Activated naive CD8-positive, alpha-beta T cell (primary cell): Measurements from ENCODE around the gene GSTM4.

Experiments used
- H3K27ac Mint-ChIP-seq: one replicate; pipeline ENCODE4 v1.8.0; 2021; ENCODE audit warnings: mixed read lengths
- H3K27me3 Mint-ChIP-seq: one replicate; pipeline ENCODE4 v1.8.0; 2021; ENCODE audit warnings: mixed read lengths
- H3K36me3 Mint-ChIP-seq: one replicate; pipeline ENCODE4 v1.8.0; 2021; ENCODE audit warnings: mixed read lengths
- H3K4me1 Mint-ChIP-seq: one replicate; pipeline ENCODE4 v1.8.0; 2021; ENCODE audit warnings: low read depth, mixed read lengths
- H3K4me3 Mint-ChIP-seq: one replicate; pipeline ENCODE4 v1.8.0; 2021; ENCODE audit warnings: mild to moderate bottlenecking, mixed read lengths
- H3K9me3 Mint-ChIP-seq: one replicate; pipeline ENCODE4 v1.8.0; 2021; ENCODE audit warnings: low read depth, mixed read lengths

GSTM4 gene

DNA sequence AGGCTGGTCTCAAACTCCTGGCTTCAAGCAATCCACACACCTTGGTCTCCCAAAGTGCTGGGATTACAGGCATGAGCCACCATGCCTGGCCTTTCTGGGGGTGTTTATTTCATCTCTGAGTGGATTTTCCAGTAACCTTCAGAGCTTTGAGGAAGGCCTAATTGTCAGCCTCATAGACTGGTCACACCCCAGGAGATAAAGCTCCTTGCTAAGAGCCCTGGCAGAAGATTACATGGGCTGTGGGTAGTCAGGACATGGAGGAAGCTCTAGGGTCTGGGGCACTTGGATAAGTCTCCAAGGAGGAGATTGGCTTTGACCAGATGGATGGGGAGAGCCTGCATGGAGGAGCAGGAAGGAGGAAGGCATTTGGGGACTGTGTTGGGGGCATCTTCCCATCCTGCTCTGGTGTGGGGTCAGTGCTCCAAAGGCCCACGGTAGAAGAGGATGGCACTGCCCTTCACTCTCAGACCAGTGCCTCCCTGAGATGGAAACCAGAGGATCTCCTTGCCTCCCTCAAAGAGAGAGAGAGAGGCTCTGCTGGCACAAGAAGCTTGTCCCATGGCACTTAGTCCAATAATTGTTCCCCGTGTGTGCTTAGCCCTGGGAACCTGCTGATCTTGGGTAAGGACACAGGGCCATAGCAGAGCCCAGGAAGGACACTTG lies 14.7 kb upstream of the GSTM4 start:
- no peaks in the 10 kb centered on the region for H3K36me3 Mint-ChIP-seq
- H3K9me3 Mint-ChIP-seq: no peaks in the 10 kb centered on the region
- no peak overlapping the region for H3K4me3 Mint-ChIP-seq
- no peak overlapping the region for H3K27ac Mint-ChIP-seq
- peaks cover 3% of the 10 kb centered on the region for H3K4me1 Mint-ChIP-seq
- peaks cover 2% of the 10 kb centered on the region for H3K27me3 Mint-ChIP-seq

DNA sequence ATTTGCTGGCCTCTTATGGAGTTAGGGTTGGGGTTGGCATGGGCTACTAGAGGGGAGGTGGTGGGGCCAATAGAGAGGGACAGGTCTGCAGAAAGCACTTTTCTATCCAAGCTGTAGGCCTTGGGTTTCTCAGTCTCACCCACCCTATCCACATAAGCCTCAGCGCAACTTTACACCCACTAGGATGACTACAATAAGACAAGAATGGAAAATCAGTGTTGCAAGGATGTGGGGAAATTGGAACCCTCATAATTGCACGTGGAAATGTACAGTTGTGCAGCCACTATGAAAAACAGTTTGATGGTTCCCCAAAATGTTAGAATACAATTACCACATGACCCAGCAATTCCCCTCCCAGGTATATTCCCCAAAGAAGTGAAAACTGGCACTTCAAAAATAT lies 14.0 kb upstream of the GSTM4 start:
- no peak overlapping the region for H3K4me3 Mint-ChIP-seq
- no peaks in the 10 kb centered on the region for H3K36me3 Mint-ChIP-seq
- no peaks in the 10 kb centered on the region for H3K9me3 Mint-ChIP-seq
- H3K27me3 Mint-ChIP-seq: peaks cover 2% of the 10 kb centered on the region
- no peak overlapping the region for H3K27ac Mint-ChIP-seq
- H3K4me1 Mint-ChIP-seq: peaks cover 3% of the 10 kb centered on the region

DNA sequence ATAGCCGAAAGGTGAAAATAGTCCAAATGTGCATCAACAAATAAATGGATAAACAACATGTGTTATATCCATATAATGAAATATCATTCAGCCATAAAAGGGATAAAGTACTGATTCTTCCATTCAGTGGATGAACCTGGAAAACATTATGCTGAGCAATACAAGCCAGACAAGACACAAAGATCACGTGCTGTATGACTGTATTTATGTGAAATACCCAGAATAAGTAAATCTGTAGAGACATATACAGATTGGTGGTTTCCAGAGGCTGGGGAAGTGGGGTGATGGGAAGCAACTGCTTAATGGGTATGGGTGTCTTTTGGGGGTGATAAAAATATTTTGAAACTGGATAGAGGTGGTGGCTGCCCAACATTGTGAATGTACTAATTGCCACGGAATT lies 13.3 kb upstream of the GSTM4 start:
- Mint-ChIP-seq H3K9me3 (no peaks in the 10 kb centered on the region), H3K27me3 (peaks cover 2% of the 10 kb centered on the region), H3K4me3 (no peak overlapping the region), H3K36me3 (no peaks in the 10 kb centered on the region), H3K27ac (no peak overlapping the region), H3K4me1 (peaks cover 3% of the 10 kb centered on the region)

DNA sequence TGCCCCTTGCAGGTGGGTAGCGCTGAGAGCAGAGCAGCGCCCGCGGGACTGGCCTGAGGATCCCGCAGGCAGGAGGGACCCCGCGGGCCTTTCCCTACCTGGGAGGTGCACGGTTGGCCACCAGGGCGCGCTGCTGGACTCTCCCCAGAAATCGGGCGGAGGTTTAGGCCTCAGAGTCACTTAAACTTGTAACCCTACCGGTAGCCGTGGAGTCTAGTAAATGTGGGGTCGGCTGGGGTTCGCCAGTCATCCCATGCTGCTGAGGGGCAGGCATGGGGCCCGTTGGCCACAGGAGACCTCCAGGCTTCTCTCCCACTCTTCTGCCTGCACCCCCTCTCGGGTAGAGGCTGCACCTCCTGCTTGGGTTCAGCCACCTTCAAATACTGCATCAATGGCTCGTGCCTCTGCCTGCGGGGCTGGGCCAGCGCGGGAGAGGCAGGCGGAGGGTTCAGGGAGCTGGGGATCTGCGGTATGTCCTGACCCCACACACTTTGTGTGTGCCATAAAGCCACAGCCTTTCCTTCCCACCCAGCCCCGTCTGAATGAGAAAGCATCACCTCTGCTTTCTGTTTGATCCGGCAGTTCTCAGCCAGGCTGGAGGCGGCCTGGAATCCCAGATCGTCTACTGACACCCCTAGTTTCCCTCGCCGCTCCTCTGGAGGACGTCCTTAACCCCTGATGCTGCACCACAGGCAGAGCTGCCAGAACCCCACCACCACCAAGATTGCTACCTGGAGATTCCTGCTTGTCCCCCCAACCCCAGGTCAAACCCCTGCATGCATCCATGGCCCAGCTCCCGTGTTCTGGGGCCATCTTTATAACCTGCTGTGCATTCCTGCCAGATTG lies 12.3 kb upstream of the GSTM4 start:
- H3K9me3 Mint-ChIP-seq: no peaks in the 10 kb centered on the region
- no peak overlapping the region for H3K27ac Mint-ChIP-seq
- peaks cover 3% of the 10 kb centered on the region for H3K4me1 Mint-ChIP-seq
- H3K36me3 Mint-ChIP-seq: no peaks in the 10 kb centered on the region
- H3K27me3 Mint-ChIP-seq: peaks cover 2% of the 10 kb centered on the region
- H3K4me3 Mint-ChIP-seq: no peak overlapping the region

DNA sequence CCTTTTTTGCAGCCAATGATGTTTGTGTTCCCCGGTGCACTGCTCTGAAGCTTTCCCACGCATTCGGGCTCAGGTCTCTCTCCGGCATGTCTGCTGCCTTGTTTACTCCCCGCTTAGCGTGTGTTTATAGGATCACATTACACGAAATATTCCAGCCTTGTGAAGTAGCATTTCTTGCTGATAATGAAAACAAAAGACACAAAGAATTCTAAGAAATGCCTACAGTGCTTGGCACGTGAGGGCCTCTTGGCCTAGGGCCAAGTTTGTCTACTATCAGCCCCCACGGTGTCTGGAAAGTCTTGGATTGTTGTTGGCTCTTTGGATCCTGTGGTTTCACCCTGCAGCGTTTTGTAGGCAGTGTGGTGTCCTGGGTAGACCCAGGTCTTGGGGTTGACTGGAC lies 11.2 kb upstream of the GSTM4 start:
- H3K36me3 Mint-ChIP-seq: no peaks in the 10 kb centered on the region
- peaks cover 2% of the 10 kb centered on the region for H3K27me3 Mint-ChIP-seq
- no peaks in the 10 kb centered on the region for H3K9me3 Mint-ChIP-seq
- peaks cover 3% of the 10 kb centered on the region for H3K4me1 Mint-ChIP-seq
- H3K27ac Mint-ChIP-seq: no peak overlapping the region
- H3K4me3 Mint-ChIP-seq: no peak overlapping the region

DNA sequence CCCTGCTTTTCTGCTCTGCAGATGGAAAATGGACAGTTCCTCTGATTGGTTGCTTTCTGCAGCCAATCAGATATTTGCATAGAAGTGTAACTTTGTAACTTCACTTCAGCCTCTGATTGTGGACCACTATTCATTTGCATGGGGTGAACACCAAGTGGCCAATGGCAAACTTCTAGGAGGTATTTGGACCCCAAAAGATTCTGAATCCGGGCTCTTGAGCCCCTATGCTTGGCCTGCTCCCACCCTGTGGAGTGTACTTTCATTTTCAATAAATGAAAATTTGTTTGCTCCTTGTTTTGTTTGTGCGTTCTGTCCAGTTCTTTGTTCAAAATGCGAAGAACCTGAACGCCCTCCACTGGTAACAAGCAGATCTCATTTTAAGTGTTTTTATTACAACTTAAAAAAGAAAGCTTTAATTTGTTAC lies 6.4 kb upstream of the GSTM4 start:
- H3K27ac Mint-ChIP-seq: no peak overlapping the region
- no peak overlapping the region for H3K4me3 Mint-ChIP-seq
- peaks cover 1% of the 10 kb centered on the region for H3K4me1 Mint-ChIP-seq
- H3K9me3 Mint-ChIP-seq: no peaks in the 10 kb centered on the region
- H3K36me3 Mint-ChIP-seq: no peaks in the 10 kb centered on the region
- no peaks in the 10 kb centered on the region for H3K27me3 Mint-ChIP-seq

DNA sequence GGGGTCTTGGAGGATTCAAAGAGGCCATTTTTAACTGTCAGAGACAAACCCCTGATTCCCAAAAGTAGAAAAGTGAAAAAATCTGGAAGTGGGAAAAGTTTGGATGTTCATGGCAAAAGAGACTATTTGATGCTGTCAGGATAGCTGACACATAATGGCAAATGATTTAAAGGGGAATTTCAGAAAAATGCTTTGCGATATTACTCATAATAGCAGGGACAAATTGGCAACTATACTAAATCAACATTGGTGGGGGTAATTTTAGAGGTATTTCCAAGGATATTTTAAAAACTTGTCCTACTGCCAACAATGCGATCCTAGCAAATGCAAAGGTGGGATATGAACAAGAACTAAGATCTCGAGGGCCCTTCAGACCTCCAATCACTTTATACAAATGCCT lies 5.3 kb upstream of the GSTM4 start:
- H3K27ac Mint-ChIP-seq: no peak overlapping the region
- no peaks in the 10 kb centered on the region for H3K36me3 Mint-ChIP-seq
- H3K4me3 Mint-ChIP-seq: no peak overlapping the region
- peaks cover 10% of the 10 kb centered on the region for H3K4me1 Mint-ChIP-seq
- H3K9me3 Mint-ChIP-seq: no peaks in the 10 kb centered on the region
- H3K27me3 Mint-ChIP-seq: no peaks in the 10 kb centered on the region

DNA sequence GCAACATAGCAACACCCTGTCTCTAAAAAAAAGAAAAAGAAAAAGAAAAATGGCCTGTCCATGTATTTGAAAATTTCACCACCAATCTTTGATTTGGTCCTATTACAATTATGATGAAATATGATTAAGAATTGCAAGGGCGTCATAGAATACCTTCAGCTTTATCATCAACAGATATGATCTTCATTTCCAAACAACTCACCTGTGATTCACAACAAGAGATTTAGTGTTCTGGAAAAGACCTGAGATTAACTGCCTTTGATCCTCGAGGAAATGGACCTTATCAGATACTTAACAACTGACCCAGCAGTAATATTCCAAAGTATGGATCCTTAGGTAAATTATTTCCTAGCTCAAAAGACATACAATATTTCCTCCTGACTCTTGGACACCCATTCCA lies 3.5 kb upstream of the GSTM4 start:
- Mint-ChIP-seq H3K4me3 (no peak overlapping the region), H3K36me3 (no peaks in the 10 kb centered on the region), H3K9me3 (no peaks in the 10 kb centered on the region), H3K27me3 (no peaks in the 10 kb centered on the region), H3K27ac (no peak overlapping the region), H3K4me1 (peaks cover 22% of the 10 kb centered on the region)

DNA sequence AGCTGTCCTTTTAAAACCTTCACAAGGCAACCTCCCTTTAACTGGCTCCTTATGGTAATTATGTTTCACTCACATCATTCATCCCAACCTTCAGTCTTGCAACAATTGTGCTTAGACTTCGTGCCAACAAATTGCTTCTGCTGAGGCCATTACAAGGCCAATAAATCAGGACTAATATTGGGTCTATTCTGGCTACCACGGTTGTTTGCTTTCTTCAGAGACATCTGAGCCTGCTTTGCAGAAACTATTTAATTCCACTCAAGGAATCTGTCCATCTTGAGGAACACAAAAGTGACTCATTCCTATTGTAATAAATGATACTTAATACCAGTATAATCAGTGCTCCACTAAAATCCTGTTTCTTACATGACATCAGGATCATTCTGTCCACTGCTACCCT lies 2.6 kb upstream of the GSTM4 start:
- Mint-ChIP-seq H3K36me3 (no peaks in the 10 kb centered on the region), H3K27ac (no peak overlapping the region), H3K4me1 (peaks cover 24% of the 10 kb centered on the region), H3K9me3 (no peaks in the 10 kb centered on the region), H3K4me3 (no peak overlapping the region), H3K27me3 (no peaks in the 10 kb centered on the region)

DNA sequence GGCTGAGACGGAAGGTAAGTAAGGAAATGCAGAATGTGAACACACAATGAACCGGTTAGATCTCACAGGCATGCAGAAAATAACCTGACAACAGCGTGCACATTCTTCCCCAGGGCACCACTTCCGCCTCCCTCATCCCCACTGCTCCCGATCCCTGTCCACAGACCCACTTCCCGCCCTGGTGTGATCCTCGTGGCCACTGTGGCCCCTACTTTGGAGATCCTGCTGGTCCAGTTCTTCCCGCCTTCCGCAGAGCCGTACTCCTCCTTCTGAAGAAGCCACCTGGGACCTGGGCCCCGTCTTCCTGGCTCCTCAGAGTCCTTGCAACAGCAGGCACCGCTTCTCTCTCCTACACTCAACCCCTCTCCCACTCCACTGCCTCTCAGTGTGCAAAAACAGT lies 1.4 kb upstream of the GSTM4 start:
- Mint-ChIP-seq H3K4me1 (peaks cover 24% of the 10 kb centered on the region), H3K27me3 (no peaks in the 10 kb centered on the region), H3K36me3 (no peaks in the 10 kb centered on the region), H3K27ac (no peak overlapping the region), H3K9me3 (no peaks in the 10 kb centered on the region), H3K4me3 (peak overlapping the region; percentile 42)

DNA sequence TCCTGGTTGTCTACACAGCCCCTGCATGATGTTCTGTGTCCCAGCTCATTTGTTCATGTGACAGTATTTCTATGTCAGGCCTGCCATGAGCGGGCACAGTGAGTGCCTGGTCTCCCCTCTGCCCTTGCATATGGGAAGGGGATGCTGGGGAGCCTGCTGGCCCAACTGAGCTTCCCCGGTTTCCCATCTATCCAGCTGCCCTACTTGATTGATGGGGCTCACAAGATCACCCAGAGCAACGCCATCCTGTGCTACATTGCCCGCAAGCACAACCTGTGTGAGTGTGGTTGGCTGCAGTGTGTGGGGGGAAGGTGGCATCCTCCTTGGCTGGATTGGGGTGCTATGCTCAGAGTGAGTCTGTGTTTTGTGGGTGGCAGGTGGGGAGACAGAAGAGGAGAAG lies 1.5 kb downstream of the GSTM4 start:
- H3K9me3 Mint-ChIP-seq: no peaks in the 10 kb centered on the region
- H3K36me3 Mint-ChIP-seq: no peaks in the 10 kb centered on the region
- no peak overlapping the region for H3K27ac Mint-ChIP-seq
- peak overlapping the region; percentile 62 for H3K4me3 Mint-ChIP-seq
- no peaks in the 10 kb centered on the region for H3K27me3 Mint-ChIP-seq
- H3K4me1 Mint-ChIP-seq: peaks cover 24% of the 10 kb centered on the region

DNA sequence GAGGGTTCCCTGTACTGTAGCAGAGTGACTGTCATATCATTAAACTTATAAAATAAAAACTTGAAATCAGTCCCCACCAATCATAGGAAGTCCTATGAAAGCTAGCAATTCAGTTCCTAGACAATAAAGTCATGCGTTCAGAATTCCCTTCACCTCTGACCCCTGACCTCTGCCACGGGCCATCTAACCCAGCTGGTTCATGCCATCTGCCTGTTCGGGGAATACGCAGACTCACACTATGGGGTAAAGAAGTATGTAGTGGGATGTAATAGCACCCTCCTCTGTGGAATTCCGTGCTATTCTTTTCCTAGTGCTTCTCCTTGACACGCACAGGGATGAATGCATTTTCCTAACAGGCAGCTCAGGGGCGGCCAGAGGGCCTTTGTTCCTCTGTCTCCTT lies 2.1 kb downstream of the GSTM4 start:
- H3K27me3 Mint-ChIP-seq: no peaks in the 10 kb centered on the region
- H3K4me3 Mint-ChIP-seq: peak overlapping the region; percentile 62
- H3K9me3 Mint-ChIP-seq: no peaks in the 10 kb centered on the region
- peaks cover 24% of the 10 kb centered on the region for H3K4me1 Mint-ChIP-seq
- H3K27ac Mint-ChIP-seq: no peak overlapping the region
- H3K36me3 Mint-ChIP-seq: no peaks in the 10 kb centered on the region

DNA sequence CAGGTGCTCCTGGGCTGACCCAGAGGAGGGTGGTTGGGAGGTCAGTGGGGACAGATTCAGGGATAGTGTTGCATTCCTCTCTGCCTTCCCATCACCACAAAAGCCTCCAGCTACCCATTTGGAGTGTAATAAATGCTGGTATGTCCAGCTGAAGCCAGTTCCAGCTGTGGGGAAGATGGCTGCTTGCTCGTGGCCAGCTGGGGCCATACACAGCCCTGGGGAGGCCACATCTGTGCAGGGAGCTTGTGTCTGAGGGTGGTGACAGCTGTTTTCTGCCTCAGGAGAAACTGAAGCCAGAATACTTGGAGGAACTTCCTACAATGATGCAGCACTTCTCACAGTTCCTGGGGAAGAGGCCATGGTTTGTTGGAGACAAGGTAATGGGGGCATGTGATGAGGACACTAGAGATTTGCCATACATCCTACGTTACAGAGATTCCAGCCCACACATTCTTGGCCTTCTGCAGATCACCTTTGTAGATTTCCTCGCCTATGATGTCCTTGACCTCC lies 2.7 kb downstream of the GSTM4 start:
- Mint-ChIP-seq H3K27ac (no peak overlapping the region), H3K9me3 (no peaks in the 10 kb centered on the region), H3K4me1 (peaks cover 22% of the 10 kb centered on the region), H3K4me3 (peak overlapping the region; percentile 35), H3K27me3 (no peaks in the 10 kb centered on the region), H3K36me3 (no peaks in the 10 kb centered on the region)

DNA sequence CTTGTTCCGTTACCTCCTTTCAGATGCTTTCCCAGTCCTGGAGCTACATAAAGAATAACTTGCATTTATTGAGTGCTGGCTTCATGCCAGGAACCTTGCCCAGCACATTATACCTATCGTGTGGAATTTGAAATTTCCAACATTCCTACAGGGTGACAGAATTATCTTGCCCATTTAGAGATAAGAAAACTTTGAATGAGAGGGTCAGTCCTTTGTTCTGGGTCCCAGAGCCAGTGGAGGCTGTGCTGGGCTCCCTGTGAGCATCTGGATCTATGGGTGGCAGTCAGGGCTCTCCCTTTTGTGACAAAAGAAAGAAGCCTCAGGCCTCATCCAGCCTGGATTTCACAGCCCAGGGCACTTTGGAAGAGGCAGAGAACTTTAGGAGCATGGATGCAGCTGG lies 3.2 kb downstream of the GSTM4 start:
- peaks cover 22% of the 10 kb centered on the region for H3K4me1 Mint-ChIP-seq
- no peaks in the 10 kb centered on the region for H3K9me3 Mint-ChIP-seq
- no peaks in the 10 kb centered on the region for H3K27me3 Mint-ChIP-seq
- H3K27ac Mint-ChIP-seq: no peak overlapping the region
- no peak overlapping the region for H3K4me3 Mint-ChIP-seq
- no peaks in the 10 kb centered on the region for H3K36me3 Mint-ChIP-seq

DNA sequence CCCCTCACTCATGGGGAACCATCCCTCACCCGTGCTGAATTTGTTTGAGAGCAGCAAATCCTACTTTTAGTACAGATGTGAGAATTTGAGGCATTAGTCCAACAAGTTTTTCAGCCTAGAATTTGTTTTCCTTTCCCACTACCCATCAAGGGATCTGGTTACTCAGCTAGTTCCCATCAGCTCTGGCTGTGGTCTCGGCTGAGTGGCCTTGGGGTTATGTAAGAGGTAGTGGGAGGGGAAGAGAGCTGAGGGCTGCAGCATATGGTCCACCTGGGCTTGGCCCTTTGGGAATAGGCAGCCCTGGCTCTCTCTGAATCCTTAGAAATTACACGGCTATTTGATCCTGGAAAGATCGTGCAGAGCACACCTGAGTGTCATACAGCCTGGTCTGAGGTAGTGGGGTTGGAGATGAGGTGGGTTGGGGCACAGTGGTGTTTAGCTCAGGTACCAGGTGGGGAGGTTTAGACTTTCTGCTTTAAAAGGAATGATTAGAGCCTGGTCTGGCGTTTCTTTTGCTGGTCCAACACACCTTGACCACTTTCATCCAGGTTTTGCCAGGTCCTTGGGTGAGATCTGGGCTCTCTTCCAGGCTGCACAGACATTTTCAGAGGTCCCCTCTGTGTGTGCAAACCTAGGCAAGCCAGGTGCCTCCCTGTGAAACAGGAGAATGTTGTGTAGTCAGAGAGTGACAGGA lies 4.2 kb downstream of the GSTM4 start:
- Mint-ChIP-seq H3K27ac (no peak overlapping the region), H3K27me3 (no peaks in the 10 kb centered on the region), H3K4me3 (no peak overlapping the region), H3K9me3 (no peaks in the 10 kb centered on the region), H3K36me3 (no peaks in the 10 kb centered on the region), H3K4me1 (peaks cover 18% of the 10 kb centered on the region)
